ENCODE results near the gene COL15A1. TPM values are rescaled to one million over a fixed set of nuclear protein-coding genes. Genes with fewer than 3 reads are reported as not detected.

Gene COL15A1
- total RNA-seq, 1 experiment from 2014 or later: 0.22 TPM

GRCh38 chr9:98994172-98995058 lies 50.7 kb downstream of the COL15A1 start:
- Mint-ChIP-seq H3K4me1 (peaks cover 7% of the 10 kb centered on the region), H3K36me3 (peaks cover 24% of the 10 kb centered on the region), H3K9me3 (peaks cover 33% of the 10 kb centered on the region), H3K27ac (no peak overlapping the region), H3K4me3 (no peak overlapping the region), H3K27me3 (ENCODE audit: low read depth) (no peaks in the 10 kb centered on the region; the same call in 1 of the 2 replicates)
- ChIA-PET POLR2A (no interaction called here), CTCF (interaction anchor here (0.7 to 0.8 kb wide), 2 partner anchors 147 to 218 kb away, joined by 3 read pairs; no protein-coding TSS in a partner anchor)
- DNase-seq (ENCODE audit: low spot score): no peak
- no peak for ATAC-seq
- no peak for TF ChIP-seq ZNF416 (CRISPR knock-in tag; IDR thresholded peaks at IDR 0.05)
- TF ChIP-seq CTCF (IDR thresholded peaks at IDR 0.05): no peak
- TF ChIP-seq E2F1 (CRISPR knock-in tag; IDR thresholded peaks at IDR 0.05): no peak
- no peak for TF ChIP-seq AFF4 (CRISPR knock-in tag; IDR thresholded peaks at IDR 0.05; ENCODE audit: borderline replicate concordance)
- no peak for TF ChIP-seq NR1H2 (CRISPR knock-in tag; IDR thresholded peaks at IDR 0.05)

GRCh38 chr9:98995059-98995671 lies 51.5 kb downstream of the COL15A1 start:
- Mint-ChIP-seq H3K27ac (no peak overlapping the region), H3K9me3 (peaks cover 33% of the 10 kb centered on the region), H3K36me3 (peaks cover 24% of the 10 kb centered on the region), H3K4me1 (peaks cover 7% of the 10 kb centered on the region), H3K27me3 (ENCODE audit: low read depth) (no peaks in the 10 kb centered on the region; the same call in 1 of the 2 replicates), H3K4me3 (no peak overlapping the region)
- ChIA-PET POLR2A (no interaction called here), CTCF (interaction anchor here (0.7 kb wide), 1 partner anchor 219 kb away, joined by 3 read pairs; no protein-coding TSS in a partner anchor)
- no peak for ATAC-seq
- no peak for DNase-seq (ENCODE audit: low spot score)
- TF ChIP-seq IRF2 (CRISPR knock-in tag; IDR thresholded peaks at IDR 0.05; ENCODE audit: borderline replicate concordance, low read depth) (no peak), CTCF (IDR thresholded peaks at IDR 0.05) (no peak), ESRRA (CRISPR knock-in tag; IDR thresholded peaks at IDR 0.05; ENCODE audit: borderline replicate concordance) (no peak), E2F5 (CRISPR knock-in tag; IDR thresholded peaks at IDR 0.05) (no peak), CREM (CRISPR knock-in tag; IDR thresholded peaks at IDR 0.05) (no peak), ZNF512 (CRISPR knock-in tag; IDR thresholded peaks at IDR 0.05; ENCODE audit: borderline replicate concordance) (no peak), ZNF263 (CRISPR knock-in tag; IDR thresholded peaks at IDR 0.05; ENCODE audit: low read depth) (no peak), TP53 (CRISPR knock-in tag; IDR thresholded peaks at IDR 0.05) (no peak), MYBL2 (CRISPR knock-in tag; IDR thresholded peaks at IDR 0.05) (no peak), ARID4B (CRISPR knock-in tag; IDR thresholded peaks at IDR 0.05; ENCODE audit: borderline replicate concordance) (no peak)

Data from WTC11 (cell line).